SK-N-SH (cell line): Measurements from ENCODE around the gene USP47. TPM values are rescaled to one million over a fixed set of nuclear protein-coding genes. Genes with fewer than 3 reads are reported as not detected.
A peak's percentile ranks its signal among the peaks of the same experiment; 100 is the strongest.

Experiments used
- CTCF ChIA-PET: fragments of 300-600, 350-600 bp; formaldehyde crosslinking; extraction: SDS; loops from one replicate; lab custom pipeline; 2021; lab: Yijun Ruan, JAX
- POLR2A ChIA-PET: fragments of 350-600 bp; sonication (Branson Sonifier 250); formaldehyde crosslinking; extraction: SDS; loops from one replicate; lab custom pipeline; 2020; ENCODE audit warnings: antibody characterized with exemption, inconsistent platforms; lab: Yijun Ruan, JAX
- DNase-seq: peaks from one replicate; pipeline ENCODE4 v3.0.0; 2012
- H2AFZ ChIP-seq: fragments of 200-600 bp; sonication (generic); 2 replicates; pipeline ENCODE4 v1.8.1; 2016; ENCODE audit warnings: antibody characterized with exemption, mild to moderate bottlenecking, low read depth
- H3F3A ChIP-seq: fragments of 200-600 bp; sonication (generic); replicated peaks from 2 replicates; pipeline ENCODE3; 2016; ENCODE audit warnings: antibody characterized with exemption, mild to moderate bottlenecking; ENCODE audit not compliant: insufficient read depth
- H3K27ac ChIP-seq, 2 experiments: fragments of 200-500 bp in 1 of 2; fragments of 200-600 bp in 1 of 2; sonication (Bioruptor generic) in 1 of 2; sonication (generic), shearing (Covaris generic) in 1 of 2; 2 replicates each; pipeline versions ENCODE4 v1.5.1 to v1.6.1; 2014 to 2016; ENCODE audit warnings: low read depth in 2 of 2, inconsistent platforms in 1 of 2, low read length in 1 of 2, mild to moderate bottlenecking in 1 of 2, mixed read lengths in 1 of 2
- H3K27me3 ChIP-seq: fragments of 200-600 bp; sonication (generic), shearing (Covaris generic); 2 replicates; pipeline ENCODE4 v1.6.1; 2016; ENCODE audit warnings: mixed run types; ENCODE audit not compliant: insufficient read depth
- H3K36me3 ChIP-seq, 2 experiments: fragments of 200-500 bp in 1 of 2; fragments of 200-600 bp in 1 of 2; sonication (Bioruptor generic) in 1 of 2; sonication (generic) in 1 of 2; replicated peaks in 1 of 2; 2 replicates each; pipeline versions ENCODE3 to v1.5.1; 2014 to 2016; ENCODE audit warnings: low read length in 1 of 2, mild to moderate bottlenecking in 1 of 2; ENCODE audit not compliant: insufficient read depth in 2 of 2, control insufficient read depth in 1 of 2
- H3K4me1 ChIP-seq, 2 experiments: fragments of 200-500 bp in 1 of 2; fragments of 200-600 bp in 1 of 2; sonication (Bioruptor generic) in 1 of 2; sonication (generic), shearing (Covaris generic) in 1 of 2; 2 replicates each; pipeline versions ENCODE4 v1.5.1 to v1.6.1; 2014 to 2016; ENCODE audit warnings: low read depth in 1 of 2, low read length in 1 of 2, mixed run types in 1 of 2; ENCODE audit not compliant: insufficient read depth in 2 of 2, control insufficient read depth in 1 of 2
- H3K4me2 ChIP-seq: fragments of 200-600 bp; sonication (generic), shearing (Covaris generic); 2 replicates; pipeline ENCODE4 v1.6.1; 2017; ENCODE audit warnings: mixed run types
- H3K4me3 ChIP-seq, 2 experiments: fragments of 200-500 bp in 1 of 2; fragments of 200-600 bp in 1 of 2; sonication (Bioruptor generic) in 1 of 2; sonication (generic), shearing (Covaris generic) in 1 of 2; 2 replicates each; pipeline versions ENCODE4 v1.5.1 to v1.8.1; 2014 to 2016; ENCODE audit warnings: low read depth in 2 of 2, inconsistent platforms in 1 of 2, low read length in 1 of 2, mild to moderate bottlenecking in 1 of 2, mixed read lengths in 1 of 2, moderate library complexity in 1 of 2
- H3K79me2 ChIP-seq: fragments of 200-600 bp; sonication (generic); 2 replicates; pipeline ENCODE4 v1.8.1; 2017; ENCODE audit warnings: mild to moderate bottlenecking; ENCODE audit not compliant: insufficient read depth
- H3K9ac ChIP-seq: fragments of 200-600 bp; sonication (generic); 2 replicates; pipeline ENCODE4 v1.6.1; 2017; ENCODE audit warnings: mixed run types
- H3K9me2 ChIP-seq: fragments of 200-600 bp; sonication (generic); 2 replicates; pipeline ENCODE4 v1.6.1; 2017; ENCODE audit warnings: mixed run types
- H3K9me3 ChIP-seq: fragments of 200-600 bp; sonication (generic); 2 replicates; pipeline ENCODE4 v1.6.1; 2017; ENCODE audit warnings: mixed run types, mild to moderate bottlenecking, moderate library complexity
- H4K20me1 ChIP-seq: fragments of 200-600 bp; sonication (generic); 2 replicates; pipeline ENCODE4 v1.6.1; 2017; ENCODE audit warnings: mild to moderate bottlenecking, mixed run types; ENCODE audit not compliant: insufficient read depth
- CHD2 ChIP-seq: fragments of 150-350 bp; IDR thresholded peaks from 2 replicates; pipeline ENCODE4 v1.6.1; 2018; ENCODE audit warnings: low read length; ENCODE audit not compliant: partially characterized antibody
- CTCF ChIP-seq: fragments of 200-600 bp; sonication (generic); IDR thresholded peaks from 2 replicates; pipeline ENCODE4 v1.6.1; 2017; ENCODE audit warnings: antibody characterized with exemption, mild to moderate bottlenecking, moderate library complexity
- ELF1 ChIP-seq: IDR thresholded peaks from 2 replicates; pipeline ENCODE4 v1.4.0; 2012
- EP300 ChIP-seq, 2 experiments: IDR thresholded peaks; 2 replicates each; pipeline versions ENCODE4 v1.4.0 to v1.6.1; 2012; ENCODE audit warnings: borderline replicate concordance in 1 of 2, low read depth in 1 of 2, low read length in 1 of 2
- EZH2phosphoT487 ChIP-seq: fragments of 200-600 bp; sonication (generic); IDR thresholded peaks from 2 replicates; pipeline ENCODE4 v1.6.1; 2017; ENCODE audit warnings: low read depth, mixed run types, mild to moderate bottlenecking, antibody characterized with exemption, moderate library complexity, borderline replicate concordance
- FOSL2 ChIP-seq: IDR thresholded peaks from 2 replicates; pipeline ENCODE4 v1.4.0; 2012; ENCODE audit warnings: low read depth, mild to moderate bottlenecking, moderate library complexity, borderline replicate concordance
- FOXJ3 ChIP-seq: sonication (generic); formaldehyde crosslinking; IDR thresholded peaks from 2 replicates; pipeline ENCODE4 v1.5.1; 2020; ENCODE audit warnings: mild to moderate bottlenecking, missing genetic modification reagents
- MAX ChIP-seq: IDR thresholded peaks from 2 replicates; pipeline ENCODE4 v1.4.0; 2012; ENCODE audit warnings: low read depth
- MXI1 ChIP-seq: IDR thresholded peaks from 2 replicates; pipeline ENCODE4 v1.6.1; 2012; ENCODE audit warnings: mild to moderate bottlenecking, low read depth, low read length, improper control_type of control experiment
- RAD21 ChIP-seq: IDR thresholded peaks from 2 replicates; pipeline ENCODE4 v1.6.1; 2012; ENCODE audit warnings: mild to moderate bottlenecking, low read length
- RCOR1 ChIP-seq: fragments of 150-350 bp; IDR thresholded peaks from 2 replicates; pipeline ENCODE4 v1.6.1; 2017; ENCODE audit warnings: antibody characterized with exemption, low read length
- RFX5 ChIP-seq: IDR thresholded peaks from 2 replicates; pipeline ENCODE4 v1.6.1; 2012; ENCODE audit warnings: mild to moderate bottlenecking, improper control_type of control experiment, low read length
- RXRA ChIP-seq: IDR thresholded peaks from 2 replicates; pipeline ENCODE4 v1.4.0; 2012; ENCODE audit warnings: low read depth, mild to moderate bottlenecking, borderline replicate concordance
- SMC3 ChIP-seq: IDR thresholded peaks from 2 replicates; pipeline ENCODE4 v1.6.1; 2012; ENCODE audit warnings: low read depth, low read length, improper control_type of control experiment
- TCF12 ChIP-seq: IDR thresholded peaks from 2 replicates; pipeline ENCODE4 v1.4.0; 2012
- TEAD4 ChIP-seq: IDR thresholded peaks from 2 replicates; pipeline ENCODE4 v1.4.0; 2012; ENCODE audit warnings: mild to moderate bottlenecking, borderline replicate concordance; ENCODE audit not compliant: insufficient read depth
- USF2 ChIP-seq: fragments of 150-350 bp; IDR thresholded peaks from 2 replicates; pipeline ENCODE4 v1.6.1; 2017; ENCODE audit warnings: antibody characterized with exemption, low read length, low read depth, borderline replicate concordance
- YY1 ChIP-seq: IDR thresholded peaks from 2 replicates; pipeline ENCODE4 v1.4.0; 2012; ENCODE audit warnings: low read depth, mild to moderate bottlenecking
- ZBTB33 ChIP-seq: IDR thresholded peaks from 2 replicates; pipeline ENCODE4 v1.4.0; 2012; ENCODE audit warnings: low read depth, borderline replicate concordance
- WGBS: methylation state at CpG from one replicate; pipeline ENCODE4 v1.1.6; 2017; ENCODE audit warnings: low lambda C conversion rate; 5-methylcytosine and 5-hydroxymethylcytosine counted together
- polyA plus RNA-seq, 3 experiments: library from polyadenylated mRNA; depleted of rRNA; stranded (reverse); fragments of >200 nt; gene quantifications; 2 replicates each; pipeline ENCODE4 v1.2.3, GENCODE V29; 2012
- TF ChIP-seq, protein P1 (sequence below): fragments of 150-350 bp; IDR thresholded peaks from 2 replicates; pipeline ENCODE4 v1.6.1; 2016; ENCODE audit warnings: mild to moderate bottlenecking, low read depth, low read length

USP47 gene
- polyA plus RNA-seq, 1 of the 3 experiments (the other 2 are of a cell fraction): 10.3 TPM

- H3K27me3 ChIP-seq: no peaks in the 10 kb centered on the region
- TF ChIP-seq FOSL2: no peak
- TF ChIP-seq USF2: no peak
- TF ChIP-seq EP300 (IDR thresholded peaks at IDR 0.05; ENCODE audit: borderline replicate concordance in 1 of 2, low read depth in 1 of 2, low read length in 1 of 2): peak in 1 of 2 experiments; percentile 10; a peak in 1 of 4 replicates
- peak; percentile 47; the same call in 1 of the 2 replicates for TF ChIP-seq RCOR1
- TF ChIP-seq, all 33 proteins: peak for 2
- ChIA-PET CTCF (interaction anchor here (0.6 to 2.1 kb wide), 8 partner anchors 15 to 274 kb away, joined by 3 to 7 read pairs (median 3); no protein-coding TSS in a partner anchor), POLR2A (no interaction called here)
- Histone ChIP-seq H3K9ac (peak overlapping the region; percentile 98), H3K4me1 (peaks cover 23 to 24% of the 10 kb centered on the region in 2 experiments), H3K27ac (peak overlapping the region; percentile 97 to 98), H2AFZ (no peak overlapping the region), H3F3A (peaks cover 43% of the 10 kb centered on the region), H3K36me3 (no peaks in the 10 kb centered on the region), H4K20me1 (peaks cover 59% of the 10 kb centered on the region), H3K4me3 (peak overlapping the region; percentile 90 to 94), H3K4me2 (peak overlapping the region; percentile 80), H3K79me2 (peaks cover 68% of the 10 kb centered on the region), H3K9me3 (no peaks in the 10 kb centered on the region), H3K9me2 (no peaks in the 10 kb centered on the region)
- peak; percentile 8 for DNase-seq
- 6% methylated on average over 2 of the region's 2 CpGs for WGBS
Observed at GRCh38 chr11:11843642-11844041, 1.9 kb downstream of the USP47 start.

GRCh38 chr11:11844272-11844671 lies 2.5 kb downstream of the USP47 start:
- H3K9me2 ChIP-seq: no peaks in the 10 kb centered on the region
- no peak for TF ChIP-seq ZBTB33
- no peak for TF ChIP-seq MXI1
- no peak for TF ChIP-seq YY1
- no peak for TF ChIP-seq SMC3
- TF ChIP-seq FOSL2: no peak
- no peak for TF ChIP-seq ELF1
- TF ChIP-seq RXRA: no peak
- no peak for TF ChIP-seq TEAD4
- no peak for TF ChIP-seq TCF12
- TF ChIP-seq EZH2phosphoT487: no peak
- no peak for TF ChIP-seq CTCF
- no peak for TF ChIP-seq MAX
- no peak for TF ChIP-seq FOXJ3 (CRISPR knock-in tag)
- TF ChIP-seq, protein P1, sequence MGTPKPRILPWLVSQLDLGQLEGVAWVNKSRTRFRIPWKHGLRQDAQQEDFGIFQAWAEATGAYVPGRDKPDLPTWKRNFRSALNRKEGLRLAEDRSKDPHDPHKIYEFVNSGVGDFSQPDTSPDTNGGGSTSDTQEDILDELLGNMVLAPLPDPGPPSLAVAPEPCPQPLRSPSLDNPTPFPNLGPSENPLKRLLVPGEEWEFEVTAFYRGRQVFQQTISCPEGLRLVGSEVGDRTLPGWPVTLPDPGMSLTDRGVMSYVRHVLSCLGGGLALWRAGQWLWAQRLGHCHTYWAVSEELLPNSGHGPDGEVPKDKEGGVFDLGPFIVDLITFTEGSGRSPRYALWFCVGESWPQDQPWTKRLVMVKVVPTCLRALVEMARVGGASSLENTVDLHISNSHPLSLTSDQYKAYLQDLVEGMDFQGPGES: no peak
- TF ChIP-seq RFX5: no peak
- TF ChIP-seq EP300 (IDR thresholded peaks at IDR 0.05; ENCODE audit: borderline replicate concordance in 1 of 2, low read depth in 1 of 2, low read length in 1 of 2): no peak
- no peak for TF ChIP-seq RAD21
- TF ChIP-seq CHD2: no peak
- peak overlapping the region; percentile 80 for H3K4me2 ChIP-seq
- no peak overlapping the region for H2AFZ ChIP-seq
- H3K27me3 ChIP-seq: no peaks in the 10 kb centered on the region
- peaks cover 65% of the 10 kb centered on the region for H4K20me1 ChIP-seq
- H3K4me3 ChIP-seq: peak overlapping the region; percentile 90 to 94; a peak in 3 of 4 replicates
- CTCF ChIA-PET: interaction anchor here (1.0 kb wide), 1 partner anchor 56 kb away, joined by 3 read pairs; no protein-coding TSS in a partner anchor
- DNase-seq: no peak
- peaks cover 74% of the 10 kb centered on the region for H3K79me2 ChIP-seq
- POLR2A ChIA-PET: no interaction called here
- H3K36me3 ChIP-seq: no peaks in the 10 kb centered on the region
- H3F3A ChIP-seq: peaks cover 43% of the 10 kb centered on the region
- peaks cover 23 to 24% of the 10 kb centered on the region in 2 experiments for H3K4me1 ChIP-seq
- H3K9me3 ChIP-seq: no peaks in the 10 kb centered on the region
- 42% methylated on average over 1 of the region's 1 CpG for WGBS
- peak overlapping the region; percentile 98; the same call in 1 of the 2 replicates for H3K9ac ChIP-seq
- peak overlapping the region; percentile 22 to 97 for H3K27ac ChIP-seq
